Activated CD4-positive, alpha-beta T cell treated with anti-CD3 and anti-CD28 coated beads, Interleukin-2, amount 50 U/mL, for 4 hours (primary cell): ENCODE results near the gene NOVA2.

Source experiments
- DNase-seq, 2 experiments: peaks; one replicate each; pipeline ENCODE4 v3.0.0-alpha.2; 2020

Gene NOVA2

DNA sequence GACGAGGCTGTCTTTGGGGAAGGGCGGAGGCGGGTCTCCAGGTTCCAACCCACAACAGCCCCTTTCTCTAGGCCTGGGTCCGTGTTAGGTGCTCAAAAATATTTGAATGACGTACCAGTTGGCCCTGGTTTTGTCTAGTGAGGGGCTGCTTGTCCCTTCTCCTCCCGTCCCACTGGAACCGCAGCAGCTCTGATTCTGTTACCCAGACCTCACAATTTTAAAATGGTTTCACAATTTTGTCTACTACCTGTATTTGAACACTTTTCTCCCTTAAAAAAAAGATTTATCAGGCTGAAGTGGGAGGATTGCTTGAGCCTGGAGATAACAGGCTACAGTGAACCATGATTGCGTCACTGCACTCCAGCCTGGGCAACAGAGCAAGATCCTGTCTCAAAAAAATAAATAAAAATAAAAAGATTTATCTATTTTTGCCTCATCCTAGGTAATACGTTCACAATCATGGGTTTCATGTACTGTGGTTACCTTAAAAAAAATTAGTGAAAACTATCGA lies 86.4 kb downstream of the NOVA2 start:
- no peak for DNase-seq

DNA sequence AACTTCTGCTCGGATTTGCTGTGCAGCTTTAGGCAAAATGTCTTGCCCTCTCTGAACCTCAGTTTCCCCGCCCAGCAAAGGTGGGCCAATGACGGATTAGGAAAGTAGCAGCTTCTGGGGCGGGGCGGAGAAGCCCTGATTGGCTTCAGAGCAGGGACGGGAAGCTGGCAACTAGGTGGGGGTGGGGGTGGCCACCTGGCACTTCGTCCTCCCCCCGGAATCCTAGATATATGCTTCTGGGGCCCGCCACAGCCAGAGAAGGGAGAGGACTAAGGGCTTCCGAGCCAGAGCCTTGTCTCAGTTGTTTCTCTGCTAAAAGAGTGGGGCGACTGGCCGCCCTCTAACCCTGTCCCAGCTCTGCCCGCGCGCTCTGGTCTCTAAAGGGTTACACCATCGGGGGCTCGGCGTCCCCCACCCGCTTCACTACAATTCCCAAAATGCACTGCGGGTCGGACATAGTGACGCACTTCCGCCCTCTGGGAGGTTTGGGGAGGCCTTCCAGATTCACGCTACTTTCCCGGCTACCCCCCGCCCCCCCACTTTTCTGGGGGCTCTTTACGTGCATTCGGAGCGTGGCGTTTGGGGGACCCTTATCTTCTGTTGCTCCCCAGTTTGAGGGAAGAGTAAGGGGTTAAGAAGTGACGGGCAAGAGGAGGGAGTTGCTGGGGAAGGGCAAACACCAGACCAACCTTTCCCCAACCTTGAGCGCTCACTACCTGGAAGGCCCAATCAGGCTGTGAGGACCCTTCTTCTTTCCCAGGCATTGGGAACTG lies 87.1 kb downstream of the NOVA2 start:
- DNase-seq: peak; percentile 84 to 86

DNA sequence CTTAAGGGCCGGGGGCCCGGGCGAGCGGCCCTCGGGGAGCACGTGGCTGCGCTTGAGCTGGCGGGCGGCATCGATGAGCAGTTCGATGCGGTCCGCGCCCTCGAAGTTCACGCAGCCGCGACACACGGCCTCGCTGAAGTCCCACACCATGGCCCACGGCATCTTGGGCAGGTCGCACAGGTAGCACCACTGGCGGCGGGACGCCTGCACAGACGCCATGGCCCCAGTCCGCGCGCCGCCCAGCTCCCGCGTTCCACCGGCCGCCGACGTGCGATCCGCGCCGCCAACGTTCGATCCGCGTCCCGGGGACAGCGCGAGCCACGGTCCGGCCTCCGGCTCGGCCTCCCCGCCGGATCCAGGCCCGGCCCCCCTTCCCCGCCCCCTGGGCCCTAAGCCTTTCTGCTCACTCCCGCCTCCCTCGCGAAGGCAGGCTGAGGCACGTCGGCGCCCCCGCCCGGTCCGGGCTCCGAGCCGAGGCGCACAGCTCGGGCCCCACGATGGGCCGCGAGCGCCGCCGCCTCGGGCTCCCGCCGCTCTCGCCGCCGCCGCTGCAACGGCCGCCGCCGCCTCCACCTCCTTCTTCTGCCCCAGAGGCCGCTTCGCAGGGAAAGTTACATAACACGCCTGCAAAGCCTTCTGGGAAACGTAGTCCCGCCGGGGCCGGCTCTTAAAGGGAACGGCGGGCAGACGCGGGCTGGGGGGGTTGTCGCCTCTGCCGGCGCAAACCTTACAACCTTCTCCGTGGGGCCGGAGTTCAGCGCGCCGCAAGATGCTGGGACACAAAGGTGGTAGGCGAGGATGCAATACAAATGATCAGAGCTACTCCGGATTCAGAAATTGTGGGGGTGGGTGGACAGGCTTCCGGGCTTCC lies 87.9 kb downstream of the NOVA2 start, which contains the start of gene IRF2BP1:
Gene IRF2BP1, minus strand, starts transcription at position 586 of the 871 bp plus-strand sequence. Its CDS starts 367 bp downstream, at position 219.
- peak; percentile 86 to 87 for DNase-seq

DNA sequence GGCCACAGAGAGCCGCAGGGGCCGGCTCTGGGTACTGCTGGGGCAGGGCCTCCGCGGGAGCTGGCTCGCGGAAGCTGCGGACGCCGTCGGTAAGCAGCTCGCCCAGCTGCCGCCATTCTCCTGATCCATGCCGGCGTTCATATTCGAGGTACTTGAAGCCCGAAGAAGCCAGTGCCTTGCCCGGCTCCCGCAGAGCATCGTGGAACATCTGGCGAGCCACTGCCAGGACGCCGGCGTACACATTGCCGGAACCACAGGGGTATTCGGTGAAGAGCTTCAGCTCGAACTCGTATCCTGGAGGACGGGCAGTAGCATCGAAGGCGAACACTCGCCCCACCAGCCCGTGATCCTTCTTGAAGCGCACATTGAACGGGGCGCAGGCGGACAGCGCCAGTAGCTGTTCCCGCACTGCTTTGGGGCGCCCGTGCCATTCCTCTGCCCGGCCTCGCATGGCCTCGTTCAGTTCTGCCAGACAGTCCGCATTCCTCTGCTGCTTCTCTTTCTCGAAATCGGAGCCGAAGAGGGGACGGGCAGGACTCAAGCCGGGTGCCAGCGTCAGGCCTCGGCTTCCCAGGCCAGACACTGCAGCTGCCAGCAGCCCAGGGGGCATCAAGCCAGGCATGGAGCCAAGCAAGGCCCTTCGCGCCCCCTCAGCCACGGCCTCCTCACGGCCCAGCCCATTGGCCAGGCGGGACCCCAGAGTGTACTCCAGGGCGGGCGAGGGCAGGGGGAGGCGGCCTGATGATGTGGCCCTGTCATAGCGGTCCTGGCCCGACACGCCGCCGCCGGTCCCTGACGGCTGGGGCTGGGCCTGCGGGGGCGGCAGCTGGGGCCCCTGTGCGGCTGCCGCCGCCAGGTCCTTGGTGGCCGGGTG lies 88.7 kb downstream of the NOVA2 start:
- DNase-seq: no peak

DNA sequence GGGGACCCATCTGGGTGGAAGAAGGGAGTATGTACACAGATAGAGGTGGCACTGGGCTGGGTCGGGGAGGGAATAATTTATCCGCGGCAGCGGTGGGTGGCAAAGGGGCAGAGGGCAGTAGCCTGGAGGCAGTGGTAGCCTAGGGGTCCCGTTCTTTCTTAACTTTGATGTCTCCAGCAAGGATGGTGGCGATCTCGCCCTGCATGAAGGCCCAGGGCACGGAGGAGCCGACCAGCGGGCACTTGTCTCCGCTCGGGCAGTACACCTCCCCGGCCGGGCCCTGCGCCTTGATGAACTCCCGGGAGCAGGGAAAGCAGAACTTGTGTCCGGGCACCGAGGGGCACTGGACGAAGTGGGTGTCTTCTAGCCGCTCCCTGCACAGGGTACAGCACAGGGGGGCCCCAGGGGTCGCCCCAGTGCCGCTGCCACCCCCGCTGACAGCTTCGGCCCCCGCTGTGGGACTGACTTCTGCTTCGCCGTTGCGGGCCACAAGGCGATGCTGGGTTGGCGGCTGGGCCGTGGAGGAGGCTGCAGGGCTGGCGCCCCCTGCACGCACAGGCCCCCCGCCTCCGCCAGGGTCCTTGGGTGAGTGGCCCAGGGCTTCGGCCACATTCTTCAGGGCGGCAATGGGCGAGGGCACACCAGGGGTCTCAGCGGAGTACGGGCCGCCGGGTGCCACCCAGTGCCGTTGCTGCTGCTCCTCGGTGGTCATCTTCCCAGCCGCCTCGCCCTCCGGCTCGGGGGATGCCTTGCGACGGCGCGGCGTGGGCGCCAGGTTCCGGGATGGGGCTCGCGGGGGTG lies 89.6 kb downstream of the NOVA2 start:
- DNase-seq: no peak
